ENCODE data around the gene REEP1.

REEP1 gene

GRCh38 chr2:86243950-86244733, 93.3 kb downstream of the REEP1 start:
- no peak overlapping the region for H3K9ac ChIP-seq (ENCODE audit: low read depth, low read length)

GRCh38 chr2:86243272-86243671, 94.2 kb downstream of the REEP1 start:
- Histone ChIP-seq H3K9ac (ENCODE audit: low read depth, low read length) (no peak overlapping the region), H3K27me3 (ENCODE audit: control insufficient read depth, insufficient read depth, low read length) (no peaks in the 10 kb centered on the region), H3K9me3 (ENCODE audit: control insufficient read depth, insufficient read depth, low read length) (no peaks in the 10 kb centered on the region), H3K4me1 (ENCODE audit: control insufficient read depth, insufficient read depth, low read length) (0 out of 2 replicates have a peak, but pooled peaks cover 3% of the 10 kb centered on the region), H3K27ac (ENCODE audit: low read depth, low read length) (no peak overlapping the region), H3K36me3 (ENCODE audit: control insufficient read depth, insufficient read depth, low read length) (no peaks in the 10 kb centered on the region), H3K4me3 (ENCODE audit: low read depth, low read length) (no peak overlapping the region)

More at GRCh38 chr2:86243950-86244733, 93.3 kb downstream of the REEP1 start:
- no peaks in the 10 kb centered on the region for H3K27me3 ChIP-seq (ENCODE audit: control insufficient read depth, insufficient read depth, low read length)
- no peak overlapping the region for H3K4me3 ChIP-seq (ENCODE audit: low read depth, low read length)
- no peaks in the 10 kb centered on the region for H3K9me3 ChIP-seq (ENCODE audit: control insufficient read depth, insufficient read depth, low read length)
- no peak overlapping the region for H3K27ac ChIP-seq (ENCODE audit: low read depth, low read length)
- H3K36me3 ChIP-seq (ENCODE audit: control insufficient read depth, insufficient read depth, low read length) = no peaks in the 10 kb centered on the region
- peaks cover 4% of the 10 kb centered on the region; the same call in 1 of the 2 replicates for H3K4me1 ChIP-seq (ENCODE audit: control insufficient read depth, insufficient read depth, low read length)

DNA sequence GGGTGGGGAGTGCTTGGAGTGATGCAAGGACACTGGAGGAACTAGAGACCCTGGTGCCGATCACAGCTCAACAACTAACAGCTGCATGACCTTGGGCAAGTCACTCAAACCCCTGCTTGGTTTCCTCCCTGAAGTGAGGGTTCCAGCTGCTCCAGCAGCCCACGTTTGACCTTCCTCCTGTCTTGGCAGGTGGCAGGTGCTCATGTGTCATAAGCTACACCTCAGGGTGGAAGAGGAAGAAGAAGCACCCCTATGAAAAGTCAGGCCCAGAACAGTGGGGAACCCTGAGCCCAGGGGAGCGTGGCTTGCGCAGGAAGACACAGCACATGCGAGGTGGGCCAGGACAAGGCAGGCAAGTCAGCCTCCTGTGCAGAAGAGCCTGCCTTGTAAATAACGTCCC, 95.8 kb downstream of the REEP1 start:
- H3K27ac ChIP-seq (ENCODE audit: low read depth, low read length) = no peak overlapping the region
- 0 out of 2 replicates have a peak, but pooled peaks cover 3% of the 10 kb centered on the region for H3K4me1 ChIP-seq (ENCODE audit: control insufficient read depth, insufficient read depth, low read length)
- H3K9ac ChIP-seq (ENCODE audit: low read depth, low read length) = no peak overlapping the region
- H3K9me3 ChIP-seq (ENCODE audit: control insufficient read depth, insufficient read depth, low read length) = no peaks in the 10 kb centered on the region
- no peaks in the 10 kb centered on the region for H3K27me3 ChIP-seq (ENCODE audit: control insufficient read depth, insufficient read depth, low read length)
- H3K36me3 ChIP-seq (ENCODE audit: control insufficient read depth, insufficient read depth, low read length) = no peaks in the 10 kb centered on the region
- H3K4me3 ChIP-seq (ENCODE audit: low read depth, low read length) = no peak overlapping the region

DNA sequence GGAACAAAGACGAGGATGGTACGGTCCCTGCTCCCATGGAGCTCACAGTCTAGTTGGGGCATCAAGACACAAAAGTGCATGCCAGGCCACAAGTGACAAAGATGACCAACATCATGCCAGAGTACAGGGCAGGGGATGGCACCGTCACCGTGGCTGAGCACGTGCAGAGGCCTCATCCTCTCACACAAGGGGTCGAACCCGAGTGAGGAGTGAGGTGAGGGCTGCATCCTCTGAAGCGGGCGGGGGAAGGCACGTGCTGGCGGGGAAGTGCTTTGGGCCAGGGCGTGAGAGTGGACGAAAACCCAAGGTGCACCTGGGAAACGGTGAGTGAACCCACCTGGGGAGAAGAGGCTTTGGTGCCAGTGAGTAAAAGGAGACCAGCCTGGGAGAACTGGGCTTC, 97.2 kb downstream of the REEP1 start:
- no peak overlapping the region for H3K4me3 ChIP-seq (ENCODE audit: low read depth, low read length)
- H3K4me1 ChIP-seq (ENCODE audit: control insufficient read depth, insufficient read depth, low read length) = 0 out of 2 replicates have a peak, but pooled peaks cover 3% of the 10 kb centered on the region
- no peaks in the 10 kb centered on the region for H3K36me3 ChIP-seq (ENCODE audit: control insufficient read depth, insufficient read depth, low read length)
- no peak overlapping the region for H3K9ac ChIP-seq (ENCODE audit: low read depth, low read length)
- H3K9me3 ChIP-seq (ENCODE audit: control insufficient read depth, insufficient read depth, low read length) = no peaks in the 10 kb centered on the region
- no peak overlapping the region for H3K27ac ChIP-seq (ENCODE audit: low read depth, low read length)
- H3K27me3 ChIP-seq (ENCODE audit: control insufficient read depth, insufficient read depth, low read length) = no peaks in the 10 kb centered on the region

DNA sequence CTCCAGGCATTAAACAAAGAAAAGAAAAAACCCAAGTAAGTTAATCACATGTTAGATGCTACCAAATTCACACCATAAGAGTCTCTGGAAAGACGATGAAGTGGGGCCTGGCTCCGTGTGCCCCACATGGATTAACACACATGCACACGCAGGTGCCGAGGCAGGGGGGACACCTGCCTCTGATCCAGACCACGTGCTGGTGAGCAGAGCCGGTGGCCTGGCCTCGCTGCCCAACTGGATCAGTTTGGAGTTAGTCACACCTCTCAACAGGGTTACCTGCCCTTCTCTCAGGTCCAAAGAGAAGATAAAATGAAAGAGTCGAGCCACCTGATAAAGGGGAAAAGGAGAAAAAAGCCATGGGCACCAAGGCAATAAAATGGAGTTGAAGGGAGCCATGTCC, 97.7 kb downstream of the REEP1 start:
- Histone ChIP-seq H3K27ac (ENCODE audit: low read depth, low read length) (no peak overlapping the region), H3K9ac (ENCODE audit: low read depth, low read length) (no peak overlapping the region), H3K36me3 (ENCODE audit: control insufficient read depth, insufficient read depth, low read length) (no peaks in the 10 kb centered on the region), H3K4me3 (ENCODE audit: low read depth, low read length) (no peak overlapping the region), H3K27me3 (ENCODE audit: control insufficient read depth, insufficient read depth, low read length) (no peaks in the 10 kb centered on the region), H3K9me3 (ENCODE audit: control insufficient read depth, insufficient read depth, low read length) (no peaks in the 10 kb centered on the region), H3K4me1 (ENCODE audit: control insufficient read depth, insufficient read depth, low read length) (0 out of 2 replicates have a peak, but pooled peaks cover 3% of the 10 kb centered on the region)

- no peaks in the 10 kb centered on the region for H3K36me3 ChIP-seq (ENCODE audit: control insufficient read depth, insufficient read depth, low read length)
- H3K27me3 ChIP-seq (ENCODE audit: control insufficient read depth, insufficient read depth, low read length) = no peaks in the 10 kb centered on the region
- 0 out of 2 replicates have a peak, but pooled peaks cover 3% of the 10 kb centered on the region for H3K4me1 ChIP-seq (ENCODE audit: control insufficient read depth, insufficient read depth, low read length)
- H3K9ac ChIP-seq (ENCODE audit: low read depth, low read length) = no peak overlapping the region
- H3K4me3 ChIP-seq (ENCODE audit: low read depth, low read length) = no peak overlapping the region
- H3K9me3 ChIP-seq (ENCODE audit: control insufficient read depth, insufficient read depth, low read length) = no peaks in the 10 kb centered on the region
- no peak overlapping the region for H3K27ac ChIP-seq (ENCODE audit: low read depth, low read length)
Measured at GRCh38 chr2:86239326-86239725, 98.1 kb downstream of the REEP1 start.

DNA sequence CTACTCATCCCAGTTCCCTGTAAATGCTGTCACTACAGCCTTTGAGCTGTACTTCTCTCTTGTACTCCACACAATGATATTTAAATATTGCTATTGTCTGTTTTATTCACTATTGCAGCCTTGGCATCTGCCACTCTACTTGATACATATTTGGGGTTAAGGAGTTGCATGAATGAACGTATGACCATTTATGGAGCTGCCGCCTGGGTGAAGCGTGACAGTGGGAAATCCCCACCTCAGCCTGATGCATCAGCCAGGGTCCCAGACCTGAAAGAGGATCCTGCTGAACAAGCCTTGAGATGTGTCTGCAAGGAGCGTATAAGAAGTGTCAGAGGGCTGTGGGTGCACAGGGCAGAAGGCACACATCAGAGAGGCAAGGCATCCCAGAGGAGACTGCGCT, 99.1 kb downstream of the REEP1 start:
- Histone ChIP-seq H3K9me3 (ENCODE audit: control insufficient read depth, insufficient read depth, low read length) (no peaks in the 10 kb centered on the region), H3K4me3 (ENCODE audit: low read depth, low read length) (no peak overlapping the region), H3K36me3 (ENCODE audit: control insufficient read depth, insufficient read depth, low read length) (no peaks in the 10 kb centered on the region), H3K27me3 (ENCODE audit: control insufficient read depth, insufficient read depth, low read length) (no peaks in the 10 kb centered on the region), H3K9ac (ENCODE audit: low read depth, low read length) (no peak overlapping the region), H3K27ac (ENCODE audit: low read depth, low read length) (no peak overlapping the region), H3K4me1 (ENCODE audit: control insufficient read depth, insufficient read depth, low read length) (peaks cover 5% of the 10 kb centered on the region; the same call in 1 of the 2 replicates)

DNA sequence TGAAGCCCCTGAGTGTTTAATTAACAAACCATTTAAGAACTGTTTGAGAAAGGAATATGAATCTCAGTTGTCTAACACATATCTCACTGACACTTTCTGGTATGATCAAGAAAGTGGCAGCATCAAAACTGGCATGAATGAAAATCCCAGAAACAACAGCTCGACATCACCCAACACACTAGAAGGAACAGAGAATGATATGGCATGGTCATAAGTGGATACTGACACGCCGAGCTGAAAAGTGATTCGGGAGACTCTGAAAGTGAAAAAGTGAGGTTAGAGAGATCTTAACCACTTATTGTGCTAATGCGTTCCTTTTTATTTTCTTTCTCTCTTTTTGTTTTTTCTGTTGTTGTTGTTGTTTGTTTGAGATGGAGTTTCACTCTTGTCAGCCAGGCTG, 100.3 kb downstream of the REEP1 start:
- Histone ChIP-seq H3K4me1 (ENCODE audit: control insufficient read depth, insufficient read depth, low read length) (peaks cover 5% of the 10 kb centered on the region; the same call in 1 of the 2 replicates), H3K9ac (ENCODE audit: low read depth, low read length) (no peak overlapping the region), H3K27ac (ENCODE audit: low read depth, low read length) (no peak overlapping the region), H3K36me3 (ENCODE audit: control insufficient read depth, insufficient read depth, low read length) (no peaks in the 10 kb centered on the region), H3K9me3 (ENCODE audit: control insufficient read depth, insufficient read depth, low read length) (no peaks in the 10 kb centered on the region), H3K27me3 (ENCODE audit: control insufficient read depth, insufficient read depth, low read length) (no peaks in the 10 kb centered on the region), H3K4me3 (ENCODE audit: low read depth, low read length) (no peak overlapping the region)

DNA sequence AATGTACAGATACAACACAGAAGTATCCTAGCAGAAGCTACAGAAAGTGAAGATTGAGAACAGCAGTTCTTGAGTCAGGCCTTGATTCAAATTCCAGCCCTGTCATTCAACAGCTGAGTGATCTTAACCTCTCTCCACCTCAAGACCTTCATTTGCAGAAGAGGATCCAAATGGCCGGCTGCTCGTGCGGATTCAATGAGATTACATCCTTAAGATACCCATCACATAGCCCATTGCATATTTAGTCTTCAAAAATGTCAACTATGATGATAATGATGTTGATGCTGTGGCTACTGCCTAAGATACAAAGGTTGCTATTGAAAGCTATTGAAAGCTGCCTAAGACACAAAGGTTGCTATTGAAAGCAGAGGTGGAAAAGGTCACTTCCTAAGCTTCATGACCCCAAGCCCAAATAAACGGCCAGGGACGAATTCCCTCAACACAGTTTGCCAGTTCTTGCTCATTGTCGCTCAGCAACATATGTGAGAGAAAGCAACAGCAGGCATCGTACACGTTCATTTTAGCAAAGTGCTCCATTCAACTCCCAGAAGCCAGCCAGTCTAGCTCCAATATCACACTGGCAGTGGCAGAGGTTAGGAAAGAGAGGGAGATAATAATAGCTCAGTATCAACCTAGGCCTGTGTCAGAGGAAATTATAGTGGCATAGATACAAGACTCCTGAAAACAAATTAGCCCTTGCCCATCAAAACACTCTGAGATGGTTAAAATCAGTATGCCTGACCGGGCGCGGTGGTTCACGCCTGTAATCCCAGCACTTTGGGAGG, 102.0 kb downstream of the REEP1 start:
- Histone ChIP-seq H3K27ac (ENCODE audit: low read depth, low read length) (no peak overlapping the region), H3K4me1 (ENCODE audit: control insufficient read depth, insufficient read depth, low read length) (peaks cover 5% of the 10 kb centered on the region; the same call in 1 of the 2 replicates), H3K4me3 (ENCODE audit: low read depth, low read length) (no peak overlapping the region), H3K27me3 (ENCODE audit: control insufficient read depth, insufficient read depth, low read length) (no peaks in the 10 kb centered on the region), H3K9ac (ENCODE audit: low read depth, low read length) (no peak overlapping the region), H3K36me3 (ENCODE audit: control insufficient read depth, insufficient read depth, low read length) (no peaks in the 10 kb centered on the region), H3K9me3 (ENCODE audit: control insufficient read depth, insufficient read depth, low read length) (no peaks in the 10 kb centered on the region)

DNA sequence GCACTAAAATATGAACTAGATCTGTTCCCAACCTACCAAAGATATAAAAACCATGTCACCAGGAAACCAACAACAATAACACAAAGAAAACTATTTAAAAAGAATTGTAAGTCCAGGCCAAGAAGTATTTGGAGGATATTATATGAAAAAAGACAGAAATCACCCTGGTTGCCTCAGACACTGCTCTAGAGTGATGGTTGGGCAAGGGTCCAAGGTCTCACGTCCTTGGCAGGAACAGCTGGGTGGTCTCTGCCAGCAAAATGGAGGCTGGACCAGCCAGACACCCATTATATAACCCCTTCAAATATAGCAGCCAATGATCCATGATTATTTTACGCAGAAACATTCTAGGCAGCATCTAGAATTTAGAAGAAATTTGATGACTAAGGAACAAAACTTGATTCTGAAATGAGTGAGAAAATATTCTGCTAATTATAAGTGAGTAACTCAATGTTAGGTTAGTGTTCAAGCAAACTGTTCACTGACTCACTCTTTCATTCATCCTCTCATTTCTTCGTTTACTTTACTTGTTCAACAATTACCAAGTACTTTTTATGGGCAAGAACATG, 102.8 kb downstream of the REEP1 start:
- H3K36me3 ChIP-seq (ENCODE audit: control insufficient read depth, insufficient read depth, low read length) = no peaks in the 10 kb centered on the region
- no peak overlapping the region for H3K4me3 ChIP-seq (ENCODE audit: low read depth, low read length)
- H3K9ac ChIP-seq (ENCODE audit: low read depth, low read length) = no peak overlapping the region
- no peak overlapping the region for H3K27ac ChIP-seq (ENCODE audit: low read depth, low read length)
- peaks cover 5% of the 10 kb centered on the region; the same call in 1 of the 2 replicates for H3K4me1 ChIP-seq (ENCODE audit: control insufficient read depth, insufficient read depth, low read length)
- no peaks in the 10 kb centered on the region for H3K27me3 ChIP-seq (ENCODE audit: control insufficient read depth, insufficient read depth, low read length)
- no peaks in the 10 kb centered on the region for H3K9me3 ChIP-seq (ENCODE audit: control insufficient read depth, insufficient read depth, low read length)

Measured in HUES48 (cell line).